GOT3 (cell line): ENCODE data around the gene AP1G2.
"Not testable (repeated sequence)": the region's sequence is repeated elsewhere in the genome, so short reads cannot be mapped to it uniquely, and the experiment has no call there.

ENCODE experiments used
- DNase-seq: peaks from one replicate; lab custom pipeline; 2025; ENCODE audit warnings: mixed read lengths; lab: John Stamatoyannopoulos, UW

Gene AP1G2

GRCh38 chr14:23594191-23594590 is 26.6 kb upstream of the AP1G2 start:
- not testable (repeated sequence) for DNase-seq

DNA sequence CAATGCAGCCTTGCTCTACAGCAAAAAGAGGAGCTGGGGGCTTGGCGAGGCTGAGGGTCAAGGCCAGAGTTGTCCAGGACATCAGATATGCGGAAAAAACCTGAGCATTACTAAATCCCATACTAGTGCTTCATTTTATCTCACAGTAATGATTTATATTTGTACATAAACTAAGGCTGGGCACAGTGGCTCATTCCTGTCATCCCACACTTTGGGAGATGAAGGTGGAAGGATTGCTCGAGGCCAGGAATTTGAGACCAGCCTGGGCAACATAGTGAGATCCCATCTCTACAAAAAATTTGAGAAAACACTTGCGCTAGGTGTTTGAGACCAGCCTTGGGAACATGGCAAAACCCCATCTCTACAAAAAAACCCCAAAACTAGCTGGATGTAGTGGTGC is 22.6 kb upstream of the AP1G2 start:
- DNase-seq, result no peak

- DNase-seq, result no peak
Measured at GRCh38 chr14:23589606-23590005, 22.0 kb upstream of the AP1G2 start.

GRCh38 chr14:23588884-23589598 is 21.4 kb upstream of the AP1G2 start:
- DNase-seq, result peak; percentile 24

- DNase-seq, result not testable (repeated sequence)
Measured at GRCh38 chr14:23584527-23585203, 17.1 kb upstream of the AP1G2 start.

DNA sequence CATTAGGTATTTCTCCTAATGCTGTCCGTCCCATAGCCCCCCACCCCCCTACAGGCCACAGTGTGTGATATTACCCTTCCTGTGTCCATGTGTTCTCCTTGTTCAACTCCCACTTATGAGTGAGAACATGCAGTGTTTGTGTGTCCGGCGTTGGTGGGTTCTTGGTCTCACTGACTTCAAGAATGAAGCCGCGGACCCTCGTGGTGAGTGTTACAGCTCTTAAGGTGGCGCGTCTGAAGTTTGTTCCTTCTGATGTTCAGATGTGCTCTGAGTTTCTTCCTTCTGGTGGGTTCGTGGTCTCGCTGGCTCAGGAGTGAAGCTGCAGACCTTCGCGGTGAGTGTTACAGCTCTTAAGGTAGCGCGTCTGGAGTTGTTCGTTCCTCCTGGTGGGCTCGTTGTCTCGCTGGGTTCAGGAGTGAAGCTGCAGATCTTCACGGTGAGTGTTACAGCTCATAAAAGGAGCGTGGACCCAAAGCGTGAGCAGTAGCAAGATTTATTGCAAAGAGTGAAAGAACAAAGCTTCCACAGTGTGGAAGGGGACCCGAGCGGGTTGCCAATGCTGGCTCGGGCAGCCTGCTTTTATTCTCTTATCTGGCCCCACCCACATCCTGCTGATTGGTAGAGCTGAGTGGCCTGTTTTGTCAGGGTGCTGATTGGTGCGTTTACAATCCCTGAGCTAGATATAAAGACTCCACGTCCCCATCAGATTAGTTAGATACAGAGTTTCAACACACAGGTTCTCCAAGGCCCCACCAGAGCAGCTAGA is 16.4 kb upstream of the AP1G2 start:
- not testable (repeated sequence) for DNase-seq

DNA sequence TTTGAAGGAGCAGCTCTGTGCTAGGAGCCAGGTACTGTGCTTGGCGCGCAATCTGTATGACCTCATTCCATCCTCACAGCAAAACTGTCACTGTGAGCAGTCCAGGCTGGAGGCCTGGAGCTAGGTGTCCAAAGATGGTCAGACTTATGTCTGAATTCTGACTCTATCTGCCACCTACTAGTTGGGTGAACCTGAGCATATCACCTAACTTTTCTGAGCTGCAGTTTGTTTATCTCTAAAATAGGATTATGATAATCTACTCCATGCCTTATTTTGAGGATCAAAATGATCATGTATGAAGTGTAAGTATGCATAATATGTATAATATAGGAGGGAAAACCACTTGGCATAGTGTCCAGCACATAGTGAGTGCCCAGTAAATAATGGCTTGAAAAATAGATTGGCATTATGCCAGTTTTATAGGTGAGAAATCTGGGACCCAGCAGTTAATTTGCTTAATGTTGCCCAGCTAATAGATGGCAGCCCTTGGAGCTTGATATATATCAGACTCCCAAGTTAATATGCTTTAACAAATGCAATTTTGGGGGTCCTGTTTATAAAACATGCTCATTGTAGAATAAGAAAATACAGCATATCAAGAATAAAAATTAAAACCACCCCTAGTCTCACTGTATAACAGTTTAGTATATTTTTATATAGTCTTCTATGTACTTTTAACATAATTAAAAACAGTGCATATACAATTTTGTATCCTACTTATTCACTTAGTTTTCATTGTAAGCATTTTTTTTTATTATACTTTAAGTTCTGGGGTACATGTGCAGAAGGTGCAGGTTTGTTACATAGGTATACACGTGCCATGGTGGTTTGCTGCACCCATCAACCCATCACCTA is 15.5 kb upstream of the AP1G2 start:
- DNase-seq, result no peak

DNA sequence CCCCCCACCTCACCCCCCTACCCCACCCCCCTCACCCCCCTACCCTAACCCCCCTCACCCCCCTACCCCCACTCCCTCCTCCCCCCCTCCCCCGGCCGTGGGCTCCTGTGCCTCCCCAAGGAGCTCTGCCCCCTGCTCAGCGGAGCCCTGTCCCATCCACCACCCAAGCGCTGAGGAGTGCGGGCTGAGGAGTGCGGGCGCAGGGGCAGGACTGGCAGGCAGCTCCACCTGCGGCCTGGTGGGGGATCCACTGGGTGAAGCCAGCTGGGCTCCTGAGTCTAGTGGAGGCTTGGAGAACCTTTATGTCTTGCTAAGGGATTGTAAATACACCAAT is 13.3 kb upstream of the AP1G2 start:
- DNase-seq, result no peak

- DNase-seq, result no peak
Measured at GRCh38 chr14:23580152-23580926, 12.7 kb upstream of the AP1G2 start.

- no peak for DNase-seq
Measured at GRCh38 chr14:23579739-23580138, 12.1 kb upstream of the AP1G2 start.

- no peak for DNase-seq
Measured at GRCh38 chr14:23579311-23579630, 11.7 kb upstream of the AP1G2 start.

DNA sequence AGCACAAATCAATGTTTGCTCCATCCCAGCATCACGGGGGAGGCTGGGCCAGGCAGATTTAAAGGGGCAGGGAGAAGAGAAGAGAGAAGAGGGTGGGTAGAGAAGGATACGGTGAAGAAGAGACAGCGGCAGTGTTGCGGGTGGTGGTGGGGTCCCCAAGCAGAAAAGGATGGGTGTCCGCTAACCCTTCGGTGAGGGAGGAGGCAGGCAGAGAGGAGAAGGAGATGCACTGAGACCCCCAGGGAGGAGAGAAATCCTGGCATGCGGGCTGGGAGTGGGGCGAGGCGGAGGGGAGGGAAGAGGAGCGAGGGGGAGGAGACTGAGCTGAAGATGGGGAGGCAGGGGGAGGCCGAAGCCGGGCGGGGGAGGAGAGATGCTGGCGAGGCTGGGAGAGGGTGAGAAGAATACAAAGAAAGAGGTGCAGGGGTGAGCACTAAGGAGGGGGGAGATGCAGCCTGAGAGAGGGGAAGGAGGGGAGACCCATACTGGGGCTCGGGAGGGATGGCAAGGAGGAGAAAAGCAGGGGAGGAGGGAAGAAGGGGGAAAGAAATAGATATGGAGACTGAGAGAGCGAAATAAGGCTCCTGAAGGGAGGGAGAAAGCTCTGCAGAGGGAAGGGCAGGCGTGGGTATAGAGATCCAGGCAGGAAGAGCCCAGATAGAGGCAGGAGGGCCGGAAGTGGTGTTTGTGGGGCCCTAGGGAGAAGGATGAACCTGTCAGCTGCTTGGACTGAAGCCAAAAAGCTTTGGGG is 11.1 kb upstream of the AP1G2 start, which contains the start of gene JPH4:
Gene JPH4, minus strand, starts transcription at position 231 of the 751 bp plus-strand sequence. CDS start 1,337 bp downstream, outside the sequence.
- no peak for DNase-seq

- no peak for DNase-seq
Measured at GRCh38 chr14:23577710-23578392, 10.3 kb upstream of the AP1G2 start.

GRCh38 chr14:23577004-23577681 is 9.6 kb upstream of the AP1G2 start:
- no peak for DNase-seq

DNA sequence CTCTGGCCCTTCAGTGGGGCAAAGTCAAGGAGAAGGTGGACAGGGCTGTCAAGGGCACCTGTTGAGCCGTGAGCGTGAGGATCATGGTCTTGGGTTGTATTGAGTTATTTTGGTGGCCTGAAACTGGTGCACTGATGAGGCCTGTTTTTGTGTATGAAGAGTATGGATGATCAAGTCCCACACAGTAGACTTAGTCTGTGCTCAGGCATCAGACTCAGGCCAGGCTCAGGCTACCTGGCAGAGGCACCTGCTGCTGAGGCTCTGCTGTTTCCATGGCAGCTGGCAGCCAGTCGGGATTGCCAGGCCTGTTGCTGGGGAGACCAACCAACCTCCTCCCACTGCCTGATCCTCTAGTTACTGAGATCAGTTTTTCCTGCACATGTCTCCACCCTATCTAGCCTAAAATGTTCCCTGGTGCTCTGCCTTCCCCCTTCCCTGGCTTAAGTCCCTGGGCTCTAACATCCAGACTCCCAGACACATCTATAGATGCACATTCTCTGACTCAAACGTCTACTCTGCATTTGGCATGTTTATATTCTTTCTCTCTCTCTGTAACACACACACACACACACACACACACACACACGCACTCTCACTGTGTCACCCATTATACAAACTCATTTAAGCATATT is 5.9 kb upstream of the AP1G2 start:
- no peak for DNase-seq

DNA sequence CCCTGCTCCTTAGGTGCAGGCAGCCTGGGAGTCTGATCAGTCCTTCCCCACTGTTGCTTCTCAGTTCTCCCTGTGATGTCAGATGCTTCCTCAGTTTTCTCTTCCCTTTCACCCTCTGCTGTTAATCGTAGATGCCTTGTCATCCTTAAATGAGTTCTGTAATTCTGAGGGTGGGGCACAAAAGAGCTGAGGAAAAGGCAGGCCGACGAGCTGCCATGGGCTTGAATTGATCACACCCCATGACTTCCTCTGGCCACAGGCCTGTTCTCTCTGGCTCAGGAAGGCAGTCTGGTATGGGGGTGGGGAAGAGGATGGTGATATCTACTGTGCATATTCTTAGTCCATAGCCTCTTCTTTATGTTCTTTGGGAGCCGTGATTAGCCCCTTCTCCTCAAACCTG is 5.2 kb upstream of the AP1G2 start:
- no peak for DNase-seq

DNA sequence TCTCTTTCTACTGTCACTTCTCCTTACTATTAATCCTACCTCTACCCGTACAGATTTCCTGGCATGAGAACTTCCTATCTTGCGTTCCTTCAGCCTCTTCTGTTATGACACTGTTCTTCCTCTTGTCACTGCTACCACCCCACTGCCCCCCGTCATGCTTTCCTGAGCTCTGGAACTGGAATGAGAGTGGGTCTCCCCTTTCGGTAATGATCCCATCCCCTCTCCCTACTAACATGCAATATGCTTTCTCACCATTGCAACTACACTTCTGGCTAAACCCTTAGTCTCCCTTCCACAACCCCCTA is 4.9 kb upstream of the AP1G2 start:
- no peak for DNase-seq

DNA sequence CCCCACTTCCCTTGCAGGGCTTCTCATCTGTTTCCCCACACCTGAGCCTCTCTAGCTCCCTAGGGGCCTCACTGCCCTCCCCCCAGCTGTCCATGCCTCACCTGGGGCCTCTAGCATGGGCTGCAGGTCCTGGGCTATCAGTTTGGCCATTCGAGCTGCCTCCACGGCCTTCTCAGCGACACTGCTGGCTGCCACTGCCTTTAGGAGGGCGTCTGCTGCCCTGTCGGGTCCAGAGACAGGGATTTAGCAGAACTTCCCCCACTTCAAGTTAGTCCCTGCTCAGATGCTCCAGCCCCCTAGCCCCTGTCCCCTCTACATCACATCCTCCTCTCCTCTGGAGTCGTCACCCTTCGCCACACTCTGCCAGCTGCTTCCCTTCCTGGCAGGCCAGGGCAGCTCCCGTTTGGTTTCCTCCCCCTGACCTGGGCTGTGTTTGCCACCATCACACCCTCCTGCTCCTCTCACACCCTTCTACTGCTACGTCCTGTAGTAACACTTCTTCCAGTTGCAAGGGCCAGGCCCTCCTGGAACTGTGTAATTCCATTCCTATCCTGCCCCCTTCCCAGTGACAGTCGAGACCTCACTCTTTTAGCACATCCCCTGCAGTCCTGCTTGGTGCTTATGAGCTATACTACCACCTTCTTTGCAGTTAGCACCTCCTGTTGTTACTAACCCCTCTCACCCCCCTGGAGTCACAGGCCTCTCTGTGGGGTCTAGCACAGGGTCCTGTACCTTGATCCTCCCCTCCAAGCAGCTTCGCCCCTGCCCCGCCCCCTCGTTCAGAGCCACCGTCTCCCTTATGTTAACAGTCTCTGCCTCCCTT is 4.3 kb upstream of the AP1G2 start:
- DNase-seq, result no peak
